Mesothelial cell of epicardium (in vitro differentiated cells): ENCODE results near the gene ACTN1. TPM values are rescaled to one million over a fixed set of nuclear protein-coding genes. Genes with fewer than 3 reads are reported as not detected.

Source experiments
- DNase-seq, 2 experiments: peaks; one replicate each; pipeline ENCODE4 v3.0.0; 2021; ENCODE audit warnings: low spot score in 2 of 2; ENCODE audit not compliant: unreplicated experiment in 2 of 2
- H3K27ac Mint-ChIP-seq: 2 replicates; pipeline ENCODE4 v1.8.0; 2021; ENCODE audit warnings: mixed read lengths
- H3K27me3 Mint-ChIP-seq: 2 replicates; pipeline ENCODE4 v1.8.0; 2021; ENCODE audit warnings: low read depth, mixed read lengths
- H3K36me3 Mint-ChIP-seq: 2 replicates; pipeline ENCODE4 v1.8.0; 2021; ENCODE audit warnings: mixed read lengths
- H3K4me1 Mint-ChIP-seq: 2 replicates; pipeline ENCODE4 v1.8.0; 2021; ENCODE audit warnings: mixed read lengths
- H3K4me3 Mint-ChIP-seq: 2 replicates; pipeline ENCODE4 v1.8.0; 2021; ENCODE audit warnings: mild to moderate bottlenecking, moderate library complexity, mixed read lengths
- H3K9me3 Mint-ChIP-seq: 2 replicates; pipeline ENCODE4 v1.8.0; 2021; ENCODE audit warnings: mixed read lengths
- CTCF ChIP-seq: fragments of 200-600 bp; sonication (generic); IDR thresholded peaks from one replicate; pipeline ENCODE4 v1.5.0; 2021; ENCODE audit warnings: antibody characterized with exemption; ENCODE audit not compliant: unreplicated experiment
- total RNA-seq: library from RNA; stranded (reverse); gene quantifications from 3 replicates; pipeline ENCODE4 v1.2.1, GENCODE V29; 2021

ACTN1 gene
- total RNA-seq, 1 donor from 2014 or later = 166 TPM

DNA sequence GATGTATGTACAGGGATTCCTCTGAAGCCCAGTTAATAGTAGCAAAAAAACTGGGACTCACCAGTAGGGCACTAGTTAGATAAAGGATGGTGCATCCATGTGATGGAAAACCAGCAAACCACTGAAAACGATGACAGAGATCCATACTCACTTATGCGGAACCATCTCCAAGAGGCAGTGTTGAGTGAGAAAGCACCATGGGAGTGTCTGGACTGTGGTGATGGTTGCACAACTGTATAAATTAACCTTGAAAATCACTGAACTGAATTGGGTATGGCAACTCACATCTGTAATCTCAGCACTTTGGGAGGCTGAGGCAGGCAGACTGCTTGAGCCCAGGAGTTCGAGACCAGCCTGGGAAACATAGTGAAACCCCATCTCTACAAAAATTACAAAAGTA lies 132.6 kb downstream of the ACTN1 start:
- H3K9me3 Mint-ChIP-seq = peaks cover 5% of the 10 kb centered on the region
- no peak overlapping the region for H3K27ac Mint-ChIP-seq
- TF ChIP-seq CTCF = no peak
- peaks cover 24% of the 10 kb centered on the region for H3K4me1 Mint-ChIP-seq
- H3K4me3 Mint-ChIP-seq = no peak overlapping the region
- DNase-seq = no peak
- no peaks in the 10 kb centered on the region for H3K36me3 Mint-ChIP-seq
- H3K27me3 Mint-ChIP-seq = no peaks in the 10 kb centered on the region

DNA sequence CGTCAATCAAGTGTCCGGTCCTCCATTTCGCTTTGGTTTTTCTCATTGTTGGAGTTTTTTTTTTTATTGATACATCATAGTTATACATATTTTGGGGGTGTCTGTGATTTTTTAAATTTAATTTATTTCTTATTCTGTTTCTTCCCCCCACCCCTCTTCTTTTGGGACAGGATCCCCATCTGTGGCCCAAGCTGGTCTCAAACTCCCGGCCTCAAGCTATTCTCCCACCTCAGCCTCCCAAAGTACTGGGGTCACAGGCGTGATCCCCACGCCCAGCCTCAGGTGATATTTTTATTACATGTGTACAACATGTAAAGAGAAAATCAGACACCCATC lies 134.9 kb downstream of the ACTN1 start:
- H3K4me3 Mint-ChIP-seq = no peak overlapping the region
- no peaks in the 10 kb centered on the region for H3K27me3 Mint-ChIP-seq
- no peak for TF ChIP-seq CTCF
- H3K27ac Mint-ChIP-seq = no peak overlapping the region
- H3K9me3 Mint-ChIP-seq = peaks cover 9% of the 10 kb centered on the region
- H3K4me1 Mint-ChIP-seq = peaks cover 27% of the 10 kb centered on the region
- H3K36me3 Mint-ChIP-seq = no peaks in the 10 kb centered on the region
- DNase-seq = no peak

- TF ChIP-seq CTCF = peak; percentile 78
- peaks cover 27% of the 10 kb centered on the region for H3K4me1 Mint-ChIP-seq
- peak overlapping the region; percentile 62 for H3K27ac Mint-ChIP-seq
- H3K27me3 Mint-ChIP-seq = no peaks in the 10 kb centered on the region
- H3K36me3 Mint-ChIP-seq = no peaks in the 10 kb centered on the region
- peak overlapping the region; percentile 61 for H3K4me3 Mint-ChIP-seq
- DNase-seq = peak; percentile 54 to 83
- peaks cover 13% of the 10 kb centered on the region for H3K9me3 Mint-ChIP-seq
These were observed 135.5 kb downstream of the ACTN1 start for GRCh38 chr14:68843471-68844209.

DNA sequence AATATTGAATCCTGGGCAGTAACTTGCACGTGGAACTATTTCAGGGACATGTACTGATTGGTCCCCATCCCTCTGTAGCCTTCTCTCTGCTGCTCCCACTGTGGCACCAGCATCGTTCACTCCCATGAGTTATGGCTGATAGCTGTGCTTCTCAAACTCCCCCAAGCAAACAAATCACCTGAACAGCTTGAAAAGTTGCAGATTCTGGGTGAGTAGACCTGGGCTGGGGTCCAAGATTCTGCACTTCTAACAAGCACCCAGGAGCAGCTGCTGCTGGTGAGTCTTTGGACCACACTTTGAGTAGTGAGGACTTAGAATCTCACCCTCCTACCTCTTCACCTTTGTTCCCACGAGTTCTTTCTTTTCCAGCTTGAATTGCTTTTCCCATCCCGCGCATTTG lies 136.8 kb downstream of the ACTN1 start:
- Mint-ChIP-seq H3K27ac (no peak overlapping the region), H3K4me3 (no peak overlapping the region)

GRCh38 chr14:68841016-68841809 lies 137.9 kb downstream of the ACTN1 start:
- H3K27ac Mint-ChIP-seq = peak overlapping the region; percentile 71

More for the DNA sequence above, 136.8 kb downstream of the ACTN1 start:
- H3K9me3 Mint-ChIP-seq = peaks cover 19% of the 10 kb centered on the region
- peaks cover under 1% of the 10 kb centered on the region for H3K36me3 Mint-ChIP-seq
- no peak for TF ChIP-seq CTCF
- no peak for DNase-seq
- peaks cover 27% of the 10 kb centered on the region for H3K4me1 Mint-ChIP-seq
- no peaks in the 10 kb centered on the region for H3K27me3 Mint-ChIP-seq

More at GRCh38 chr14:68841016-68841809, 137.9 kb downstream of the ACTN1 start:
- Mint-ChIP-seq H3K27me3 (no peaks in the 10 kb centered on the region), H3K36me3 (peaks cover 8% of the 10 kb centered on the region), H3K4me1 (peaks cover 27% of the 10 kb centered on the region), H3K9me3 (peaks cover 28% of the 10 kb centered on the region), H3K4me3 (no peak overlapping the region)
- no peak for DNase-seq
- TF ChIP-seq CTCF = no peak
